Fibroblast of the aortic adventitia (primary cell): ENCODE results near the gene FLNC. TPM values are rescaled to one million over a fixed set of nuclear protein-coding genes. Genes with fewer than 3 reads are reported as not detected.

Experiments used
- DNase-seq: peaks from one replicate; pipeline ENCODE4 v3.0.0-alpha.2; 2010; ENCODE audit warnings: low read depth
- H3K4me3 ChIP-seq: 2 replicates; pipeline ENCODE4 v1.5.1; 2011; ENCODE audit warnings: low read depth, mild to moderate bottlenecking, control low read depth, low read length, moderate library complexity
- total RNA-seq: library from RNA; depleted of rRNA; stranded (reverse); fragments of >200 nt; gene quantifications from 2 replicates; pipeline ENCODE4 v1.2.3, GENCODE V29; 2012; ENCODE audit warnings: low replicate concordance
- TF ChIP-seq, protein P1 (sequence below): IDR thresholded peaks from 2 replicates; pipeline ENCODE4 v1.5.1; 2011; ENCODE audit warnings: mild to moderate bottlenecking, low read length, control low read depth, inconsistent platforms; ENCODE audit not compliant: insufficient read depth

The FLNC gene
- total RNA-seq, 1 donor, result 193 TPM

DNA sequence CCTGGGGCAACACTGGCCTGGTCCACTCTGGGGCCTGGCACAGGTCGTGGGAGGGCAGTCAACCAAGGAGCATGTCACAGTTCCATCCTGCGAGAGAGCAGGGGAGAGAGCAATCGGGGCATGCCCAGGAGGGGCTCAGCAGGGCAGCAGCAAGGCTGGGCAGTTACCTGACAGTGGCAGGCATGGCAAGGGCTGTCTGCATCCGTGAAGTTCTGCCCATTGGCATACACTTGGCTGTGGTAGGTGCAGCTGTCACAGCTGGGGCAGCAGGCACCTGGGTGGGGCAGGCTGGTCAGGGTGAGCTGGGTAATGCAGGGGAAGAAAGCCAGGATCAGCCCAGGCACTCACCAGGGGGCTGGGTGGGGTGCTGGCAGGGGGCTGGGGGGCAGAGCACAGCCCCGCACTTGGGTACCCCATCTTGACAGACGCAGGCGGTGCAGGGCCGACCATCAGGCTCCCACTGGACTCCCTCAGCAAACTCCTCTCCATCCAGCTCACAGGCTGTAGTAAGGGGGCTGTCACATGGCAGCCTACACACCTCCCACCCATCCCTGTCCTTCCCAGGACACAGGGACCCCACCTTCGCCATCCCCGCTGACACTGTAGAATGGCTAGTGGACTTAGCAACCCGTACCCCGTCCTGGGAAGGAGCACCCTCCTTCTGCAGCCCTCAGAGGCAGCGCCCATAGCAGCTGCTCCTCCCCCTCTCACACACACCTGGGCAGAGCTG, 62.5 kb downstream of the FLNC start:
- no peak for DNase-seq
- H3K4me3 ChIP-seq, result no peak overlapping the region
- TF ChIP-seq, protein P1, sequence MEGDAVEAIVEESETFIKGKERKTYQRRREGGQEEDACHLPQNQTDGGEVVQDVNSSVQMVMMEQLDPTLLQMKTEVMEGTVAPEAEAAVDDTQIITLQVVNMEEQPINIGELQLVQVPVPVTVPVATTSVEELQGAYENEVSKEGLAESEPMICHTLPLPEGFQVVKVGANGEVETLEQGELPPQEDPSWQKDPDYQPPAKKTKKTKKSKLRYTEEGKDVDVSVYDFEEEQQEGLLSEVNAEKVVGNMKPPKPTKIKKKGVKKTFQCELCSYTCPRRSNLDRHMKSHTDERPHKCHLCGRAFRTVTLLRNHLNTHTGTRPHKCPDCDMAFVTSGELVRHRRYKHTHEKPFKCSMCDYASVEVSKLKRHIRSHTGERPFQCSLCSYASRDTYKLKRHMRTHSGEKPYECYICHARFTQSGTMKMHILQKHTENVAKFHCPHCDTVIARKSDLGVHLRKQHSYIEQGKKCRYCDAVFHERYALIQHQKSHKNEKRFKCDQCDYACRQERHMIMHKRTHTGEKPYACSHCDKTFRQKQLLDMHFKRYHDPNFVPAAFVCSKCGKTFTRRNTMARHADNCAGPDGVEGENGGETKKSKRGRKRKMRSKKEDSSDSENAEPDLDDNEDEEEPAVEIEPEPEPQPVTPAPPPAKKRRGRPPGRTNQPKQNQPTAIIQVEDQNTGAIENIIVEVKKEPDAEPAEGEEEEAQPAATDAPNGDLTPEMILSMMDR, result no peak

DNA sequence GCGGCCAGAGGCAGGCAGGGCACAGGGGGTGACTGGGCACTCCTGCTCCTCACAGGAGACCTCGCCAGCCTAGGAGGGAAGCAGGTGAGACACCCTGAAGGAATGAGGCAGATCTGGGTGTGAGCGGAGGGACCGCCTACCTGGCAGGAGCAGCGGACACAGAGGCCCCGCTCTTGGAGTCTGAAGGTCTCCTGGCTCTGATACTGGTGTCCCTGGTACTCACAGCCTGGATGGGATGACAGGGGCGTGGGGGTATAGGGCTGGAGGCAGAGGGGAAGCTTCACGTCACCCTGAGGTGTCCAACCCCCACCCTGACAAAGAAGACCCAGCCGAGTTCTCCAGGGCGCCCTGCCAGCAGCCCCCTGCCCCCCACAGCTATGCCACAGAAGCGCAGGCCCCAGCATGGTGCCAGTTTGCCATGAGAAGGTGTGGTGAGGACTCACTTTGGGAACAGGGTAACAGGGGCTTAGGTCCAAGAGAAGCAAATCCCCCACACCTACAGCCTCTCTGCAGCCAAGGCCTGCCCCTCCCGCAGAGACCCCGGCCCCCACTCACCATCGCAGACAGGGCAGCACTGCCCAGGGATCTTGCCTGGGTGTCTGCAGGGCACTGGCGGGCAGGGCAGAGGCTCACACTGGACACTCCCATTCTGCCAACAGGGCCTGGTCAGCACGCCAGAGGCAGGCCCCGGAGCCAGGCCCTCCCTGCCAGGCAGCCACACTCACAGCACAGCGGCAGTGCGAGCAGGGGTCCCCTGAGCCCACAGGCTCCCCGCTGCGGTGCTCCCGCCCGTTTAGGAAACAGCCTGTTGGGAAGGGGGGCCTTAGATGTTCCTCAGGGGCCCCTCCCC, 63.3 kb downstream of the FLNC start:
- TF ChIP-seq, protein P1, result no peak
- DNase-seq, result no peak
- H3K4me3 ChIP-seq, result no peak overlapping the region

DNA sequence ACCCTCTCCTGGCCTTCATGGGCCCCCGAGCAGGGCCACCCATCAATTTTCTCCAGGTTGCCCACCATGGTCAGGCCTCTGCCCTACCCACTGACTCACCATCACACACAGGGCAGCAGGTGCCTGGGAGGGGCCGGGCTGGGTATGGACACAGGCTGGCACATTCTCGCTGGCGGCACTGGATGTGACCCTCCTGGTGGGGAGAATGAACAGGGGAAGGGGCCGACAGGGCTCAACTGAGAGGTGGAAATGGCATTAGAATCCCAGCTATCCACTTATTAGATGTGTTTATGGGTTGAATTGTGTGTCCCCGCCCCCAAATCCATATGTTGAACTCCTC, 63.9 kb downstream of the FLNC start:
- no peak overlapping the region for H3K4me3 ChIP-seq
- TF ChIP-seq, protein P1, result no peak
- DNase-seq, result no peak

DNA sequence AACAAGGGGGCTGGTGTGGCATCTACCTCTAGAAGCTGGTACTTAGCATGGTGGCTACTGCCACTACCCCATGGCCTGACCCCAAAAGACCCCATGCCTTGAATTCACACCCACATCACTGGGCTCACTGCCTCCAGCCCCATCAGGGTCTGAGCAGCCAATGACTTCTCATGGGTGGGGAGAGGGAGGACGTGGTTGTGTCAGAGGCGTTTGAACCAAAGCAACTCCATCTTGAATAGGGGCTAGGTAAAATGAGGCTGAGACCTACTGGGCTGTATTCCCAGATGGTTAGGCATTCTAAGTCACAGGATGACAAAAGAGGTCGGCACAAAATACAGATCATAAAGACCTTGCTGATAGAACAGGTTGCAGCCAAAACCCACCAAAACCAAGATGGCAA, 65.1 kb downstream of the FLNC start:
- no peak overlapping the region for H3K4me3 ChIP-seq
- no peak for DNase-seq
- TF ChIP-seq, protein P1, result no peak

DNA sequence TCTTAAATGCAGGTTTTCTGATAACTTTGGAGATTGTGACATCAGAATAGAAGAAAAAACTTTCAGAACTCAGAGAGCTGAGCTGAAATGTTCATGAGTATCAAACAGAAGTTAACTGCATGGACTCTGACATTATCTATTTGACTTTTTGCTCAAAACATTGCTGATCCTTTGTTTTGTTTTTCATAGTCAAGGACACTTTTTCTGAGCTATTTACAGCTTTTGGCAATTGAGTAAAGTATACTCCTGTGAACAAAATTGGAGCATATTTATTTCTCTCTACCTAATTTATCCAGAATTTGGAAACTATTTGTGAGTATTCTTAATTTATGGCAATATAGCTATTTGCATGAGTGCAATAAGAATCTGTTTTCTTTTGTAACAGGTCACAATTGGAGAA, 69.2 kb downstream of the FLNC start:
- H3K4me3 ChIP-seq, result no peak overlapping the region
- TF ChIP-seq, protein P1, result no peak
- DNase-seq, result no peak

DNA sequence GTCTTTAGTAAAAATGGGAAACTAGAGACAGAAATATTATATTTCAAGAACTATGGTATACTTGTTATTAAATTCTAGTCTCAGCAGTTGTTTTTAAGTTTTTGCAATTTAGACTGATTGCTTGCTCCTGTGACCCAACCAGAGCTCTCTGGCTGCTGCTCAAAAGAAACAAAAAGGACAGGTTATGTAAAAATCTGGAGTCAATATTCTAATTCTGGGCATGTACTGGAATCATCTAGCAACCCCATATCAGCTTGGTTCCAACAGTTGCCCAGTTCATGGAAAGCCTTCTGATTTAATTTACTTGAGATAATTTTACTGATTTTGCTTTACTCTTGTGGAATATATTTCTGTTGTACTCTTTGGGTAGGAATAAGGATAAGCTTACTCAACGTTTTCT, 70.0 kb downstream of the FLNC start:
- H3K4me3 ChIP-seq, result no peak overlapping the region
- TF ChIP-seq, protein P1, result no peak
- DNase-seq, result no peak
